Measurements from ENCODE around the gene SH3PXD2B. TPM values are rescaled to one million over a fixed set of nuclear protein-coding genes. Genes with fewer than 3 reads are reported as not detected.
"Not testable (repeated sequence)": the region's sequence is repeated elsewhere in the genome, so short reads cannot be mapped to it uniquely, and the experiment has no call there.

Gene SH3PXD2B
- polyA plus RNA-seq, 4 donors = 31.0 to 34.8 (median 33.1) TPM

DNA sequence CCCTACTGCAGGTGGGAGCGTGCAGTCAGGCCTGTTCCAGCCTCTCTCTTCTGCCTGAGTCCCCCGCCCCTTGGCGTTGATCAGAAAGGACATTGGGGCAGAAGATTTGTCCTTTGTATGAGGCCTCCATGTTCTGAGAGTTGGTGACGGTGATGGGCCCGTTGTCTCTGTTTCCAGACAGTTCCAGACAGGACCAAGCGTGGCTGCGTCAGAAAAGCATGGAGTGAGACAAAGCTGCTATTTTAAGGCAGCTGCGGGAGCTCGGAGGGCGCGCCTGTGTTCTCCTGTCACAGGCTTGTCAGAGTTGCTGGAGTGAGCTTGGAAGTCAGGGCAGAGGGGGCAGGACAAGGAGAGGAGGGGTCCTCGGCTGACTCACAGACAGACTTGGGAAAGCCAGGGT is 32.1 kb upstream of the SH3PXD2B start:
- DNase-seq (ENCODE audit: low read depth in 4 of 4, low spot score in 3 of 4) = no peak

GRCh38 chr5:172485511-172486202 is 31.3 kb upstream of the SH3PXD2B start:
- no peak for DNase-seq (ENCODE audit: low read depth in 4 of 4, low spot score in 3 of 4)

- DNase-seq (ENCODE audit: low read depth in 4 of 4, low spot score in 3 of 4) = no peak
Observed at GRCh38 chr5:172484664-172485063, 30.3 kb upstream of the SH3PXD2B start.

DNA sequence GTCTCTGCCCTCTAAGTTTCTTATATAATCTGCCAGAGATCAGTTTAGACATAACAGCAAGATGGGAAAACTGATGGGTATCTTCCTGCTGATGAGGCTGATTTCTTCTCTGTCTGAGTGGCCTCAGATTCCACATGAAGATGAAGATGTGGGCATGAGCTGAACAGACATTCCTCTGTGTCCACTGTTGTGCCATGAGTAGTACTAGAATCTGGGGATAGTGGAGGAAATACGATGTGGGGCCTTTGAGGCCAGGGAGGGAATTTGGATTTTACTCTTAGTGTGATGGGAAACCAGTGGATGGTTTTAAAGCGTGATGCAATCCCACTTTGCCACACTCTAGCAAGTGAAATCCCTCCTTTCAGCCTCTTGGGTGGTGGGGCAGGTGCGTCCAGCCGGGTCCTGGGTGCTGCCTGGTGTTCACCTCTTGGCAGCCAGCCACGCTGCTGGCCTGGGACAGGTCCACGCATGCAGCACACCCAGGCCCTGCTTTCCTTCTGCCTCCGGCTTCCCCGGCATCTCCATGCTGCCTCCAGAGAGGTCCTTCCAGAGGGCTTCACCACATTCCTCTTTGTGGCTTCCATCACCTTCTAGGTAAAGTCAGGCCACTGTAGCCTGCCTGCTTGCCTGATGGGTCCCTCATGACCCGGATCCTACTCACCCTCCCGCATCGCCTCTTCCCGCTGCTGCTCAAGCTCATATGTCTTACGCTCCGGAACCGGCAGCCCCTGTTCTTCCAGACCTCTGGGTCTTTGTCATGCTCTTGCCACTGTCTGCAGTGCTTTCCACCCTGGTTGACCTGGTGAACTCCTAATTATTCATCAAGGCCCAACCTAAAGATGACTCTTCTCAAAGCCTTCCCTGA is 28.1 kb upstream of the SH3PXD2B start:
- no peak for DNase-seq (ENCODE audit: low read depth in 4 of 4, low spot score in 3 of 4)

- DNase-seq (ENCODE audit: low read depth in 4 of 4, low spot score in 3 of 4) = no peak
Observed at GRCh38 chr5:172481011-172481800, 26.9 kb upstream of the SH3PXD2B start.

GRCh38 chr5:172479784-172480115 is 25.4 kb upstream of the SH3PXD2B start:
- DNase-seq (ENCODE audit: low read depth in 4 of 4, low spot score in 3 of 4) = no peak

GRCh38 chr5:172479034-172479783 is 24.9 kb upstream of the SH3PXD2B start:
- peak; percentile 72 to 84 (median 78) for DNase-seq (ENCODE audit: low read depth in 4 of 4, low spot score in 3 of 4)

- not testable (repeated sequence) for DNase-seq (ENCODE audit: low read depth in 4 of 4, low spot score in 3 of 4)
Observed at GRCh38 chr5:172478695-172479033, 24.3 kb upstream of the SH3PXD2B start.

- no peak for DNase-seq (ENCODE audit: low read depth in 4 of 4, low spot score in 3 of 4)
Observed at GRCh38 chr5:172478256-172478655, 23.9 kb upstream of the SH3PXD2B start.

DNA sequence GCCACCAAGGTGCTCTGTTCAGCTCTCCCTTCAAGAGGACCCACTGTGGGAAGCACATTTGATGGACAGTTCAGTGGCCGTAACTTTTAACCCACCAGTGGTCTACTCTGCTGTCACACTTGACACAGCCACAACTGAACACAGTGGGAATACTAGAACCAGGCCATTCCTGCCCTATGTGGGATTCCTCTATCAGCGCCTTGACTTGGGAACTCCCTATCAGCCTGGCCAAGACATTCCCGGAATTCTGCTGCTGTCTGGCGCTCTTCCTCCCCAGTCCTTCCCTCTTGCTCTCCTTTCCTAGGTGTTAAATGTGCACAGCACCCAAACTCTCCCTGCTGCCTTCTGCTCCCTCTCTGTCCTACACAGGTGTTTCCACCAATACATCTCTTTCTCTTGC is 23.1 kb upstream of the SH3PXD2B start:
- DNase-seq (ENCODE audit: low read depth in 4 of 4, low spot score in 3 of 4) = no peak

GRCh38 chr5:172474293-172474692 is 20.0 kb upstream of the SH3PXD2B start:
- no peak for DNase-seq (ENCODE audit: low read depth in 4 of 4, low spot score in 3 of 4)

- no peak for DNase-seq (ENCODE audit: low read depth in 4 of 4, low spot score in 3 of 4)
Observed at GRCh38 chr5:172473427-172473826, 19.1 kb upstream of the SH3PXD2B start.

DNA sequence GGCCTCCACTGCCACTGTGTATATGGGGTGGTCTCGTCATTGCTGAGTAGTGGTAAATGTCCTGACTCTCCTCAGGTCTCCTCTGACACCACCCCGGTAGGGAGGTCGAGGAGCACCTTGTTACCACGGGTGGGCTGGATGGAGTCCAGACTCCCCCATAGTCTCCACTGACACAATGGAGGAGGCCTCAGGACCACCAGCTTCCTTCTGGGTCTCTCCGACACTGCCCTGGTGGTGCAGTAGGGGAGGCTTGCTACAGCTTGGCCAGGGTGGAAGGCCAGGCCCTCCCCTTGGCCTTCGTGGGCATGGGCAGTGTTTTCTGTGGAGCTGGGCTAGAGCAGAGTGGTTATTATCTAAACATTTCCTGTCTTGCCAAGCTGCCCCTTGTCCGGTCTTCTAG is 15.4 kb upstream of the SH3PXD2B start:
- DNase-seq (ENCODE audit: low read depth in 4 of 4, low spot score in 3 of 4) = no peak

- no peak for DNase-seq (ENCODE audit: low read depth in 4 of 4, low spot score in 3 of 4)
Observed at GRCh38 chr5:172466062-172466461, 11.7 kb upstream of the SH3PXD2B start.

- DNase-seq (ENCODE audit: low read depth in 4 of 4, low spot score in 3 of 4) = no peak
Observed at GRCh38 chr5:172463031-172463430, 8.7 kb upstream of the SH3PXD2B start.

GRCh38 chr5:172459783-172460165 is 5.4 kb upstream of the SH3PXD2B start:
- DNase-seq (ENCODE audit: low read depth in 4 of 4, low spot score in 3 of 4) = no peak

DNA sequence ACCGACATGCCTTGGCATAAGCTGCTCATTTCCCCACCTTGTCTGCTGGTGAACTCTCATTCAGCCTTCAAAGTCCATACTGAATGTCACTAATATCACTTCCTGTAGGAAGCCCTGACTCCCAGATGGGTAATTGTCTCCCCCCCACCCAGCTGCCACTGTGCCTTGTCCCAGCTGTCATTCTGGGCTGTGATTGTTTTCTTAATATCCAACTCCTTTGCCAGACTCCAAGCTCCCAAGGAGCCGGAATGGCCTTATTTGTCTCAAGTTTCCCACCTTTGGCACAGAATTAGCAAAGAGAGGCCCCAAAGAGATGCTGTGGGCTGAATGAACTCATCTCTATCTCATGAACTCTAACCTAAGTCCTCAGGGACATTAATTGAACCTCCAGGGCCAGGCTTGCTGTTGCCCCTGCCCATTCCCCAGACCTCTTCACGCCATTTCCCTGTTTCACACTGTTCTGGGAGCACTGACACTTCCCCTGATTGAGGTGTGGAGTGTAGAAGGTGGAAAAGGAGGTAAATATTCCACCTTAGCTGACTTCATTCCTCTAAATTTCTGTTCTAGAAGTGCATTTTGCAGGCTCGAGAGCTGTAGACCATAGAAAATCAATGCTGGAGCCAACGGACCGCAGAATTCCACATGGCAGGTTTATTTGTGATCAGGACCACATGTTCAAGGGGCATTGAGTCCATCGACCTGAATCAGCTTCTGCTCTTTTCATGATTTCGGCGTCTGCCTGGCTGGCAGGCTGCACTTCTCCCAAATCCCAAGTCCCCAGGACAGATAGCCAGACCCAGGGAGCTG is 4.9 kb upstream of the SH3PXD2B start:
- no peak for DNase-seq (ENCODE audit: low read depth in 4 of 4, low spot score in 3 of 4)

- DNase-seq (ENCODE audit: low read depth in 4 of 4, low spot score in 3 of 4) = no peak
Observed at GRCh38 chr5:172456076-172456722, 1.9 kb upstream of the SH3PXD2B start.

DNA sequence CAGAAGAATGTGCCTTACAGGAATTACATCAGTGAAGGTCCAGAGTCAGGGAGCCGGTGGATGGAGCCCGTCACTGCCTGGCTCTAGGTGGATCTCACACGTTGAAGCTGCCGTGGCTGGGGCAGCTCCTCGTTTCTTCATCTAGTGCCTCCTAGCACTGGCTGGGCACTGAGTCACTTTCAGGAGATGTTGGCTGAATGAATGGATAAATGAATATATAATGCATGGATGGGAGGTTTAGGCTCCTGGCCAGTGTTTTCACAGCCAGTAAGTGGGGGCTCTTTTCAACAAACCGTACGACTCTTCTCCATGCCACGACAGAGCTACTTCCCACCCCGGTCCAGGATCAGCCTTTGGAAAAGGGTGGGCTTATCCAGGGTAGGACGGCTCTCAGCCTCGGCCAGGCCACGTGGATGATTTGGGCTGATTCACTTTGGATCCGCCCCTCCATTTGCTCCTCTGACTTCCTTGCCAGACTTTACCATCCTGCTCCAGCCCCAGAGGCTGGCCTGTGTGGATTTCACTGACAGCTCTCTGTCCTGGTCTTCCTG is 1.3 kb upstream of the SH3PXD2B start:
- no peak for DNase-seq (ENCODE audit: low read depth in 4 of 4, low spot score in 3 of 4)
